MCF 10A (cell line): ENCODE results near the gene KRTAP19-3. TPM values are rescaled to one million over a fixed set of nuclear protein-coding genes. Genes with fewer than 3 reads are reported as not detected.

Experiments used
- BruUV-seq: library from RNA; stranded (reverse); fragments of 400-500 nt; replicated peaks from 2 replicates; lab custom pipeline; 2021; lab: Mats Ljungman, UMichigan
- CTCF ChIA-PET: fragments of 300-600 bp; sonication (Branson Sonifier 250); formaldehyde crosslinking; extraction: SDS; loops from one replicate; lab custom pipeline; 2021; ENCODE audit warnings: antibody characterized with exemption, inconsistent platforms; lab: Yijun Ruan, JAX
- POLR2A ChIA-PET: fragments of 300-600, 350-650 bp; sonication (Branson Sonifier 250); formaldehyde crosslinking; extraction: SDS; loops from one replicate; lab custom pipeline; 2020; ENCODE audit warnings: antibody characterized with exemption, inconsistent platforms; lab: Yijun Ruan, JAX
- DNase-seq: peaks from one replicate; pipeline ENCODE4 v3.0.0-alpha.2; 2018; ENCODE audit not compliant: unreplicated experiment
- H3K27ac Mint-ChIP-seq: one replicate; pipeline ENCODE4 v1.8.0; 2022; ENCODE audit warnings: mild to moderate bottlenecking, low read depth, mixed read lengths; ENCODE audit not compliant: unreplicated experiment
- H3K27me3 Mint-ChIP-seq: one replicate; pipeline ENCODE4 v1.8.0; 2022; ENCODE audit warnings: mixed read lengths; ENCODE audit not compliant: insufficient read depth, unreplicated experiment
- H3K36me3 Mint-ChIP-seq: one replicate; pipeline ENCODE4 v1.8.0; 2022; ENCODE audit warnings: mild to moderate bottlenecking, moderate library complexity, mixed read lengths; ENCODE audit not compliant: insufficient read depth, unreplicated experiment
- H3K4me1 Mint-ChIP-seq: one replicate; pipeline ENCODE4 v1.8.0; 2022; ENCODE audit warnings: mixed read lengths; ENCODE audit not compliant: insufficient read depth, unreplicated experiment
- H3K4me3 Mint-ChIP-seq: one replicate; pipeline ENCODE4 v1.8.0; 2022; ENCODE audit warnings: mild to moderate bottlenecking, moderate library complexity, mixed read lengths; ENCODE audit not compliant: unreplicated experiment
- H3K9me3 Mint-ChIP-seq: one replicate; pipeline ENCODE4 v1.8.0; 2022; ENCODE audit warnings: mixed read lengths; ENCODE audit not compliant: unreplicated experiment
- intact Hi-C: fragments of 100-400 bp; cut with micrococcal nuclease; formaldehyde crosslinking; loops from 2 replicates; pipeline ENCODE4 v1.14.1; 2022
- total RNA-seq: library from RNA; stranded (reverse); gene quantifications from 2 replicates; pipeline ENCODE4 v1.2.3, GENCODE V29; 2022
- TF ChIP-seq, protein P1 (sequence below): fragments of 200-600 bp; IDR thresholded peaks from one replicate; pipeline ENCODE4 v1.8.0; 2022; ENCODE audit warnings: antibody characterized with exemption, mild to moderate bottlenecking; ENCODE audit not compliant: unreplicated experiment

The KRTAP19-3 gene
- total RNA-seq, 1 experiment from 2014 or later: not detected

DNA sequence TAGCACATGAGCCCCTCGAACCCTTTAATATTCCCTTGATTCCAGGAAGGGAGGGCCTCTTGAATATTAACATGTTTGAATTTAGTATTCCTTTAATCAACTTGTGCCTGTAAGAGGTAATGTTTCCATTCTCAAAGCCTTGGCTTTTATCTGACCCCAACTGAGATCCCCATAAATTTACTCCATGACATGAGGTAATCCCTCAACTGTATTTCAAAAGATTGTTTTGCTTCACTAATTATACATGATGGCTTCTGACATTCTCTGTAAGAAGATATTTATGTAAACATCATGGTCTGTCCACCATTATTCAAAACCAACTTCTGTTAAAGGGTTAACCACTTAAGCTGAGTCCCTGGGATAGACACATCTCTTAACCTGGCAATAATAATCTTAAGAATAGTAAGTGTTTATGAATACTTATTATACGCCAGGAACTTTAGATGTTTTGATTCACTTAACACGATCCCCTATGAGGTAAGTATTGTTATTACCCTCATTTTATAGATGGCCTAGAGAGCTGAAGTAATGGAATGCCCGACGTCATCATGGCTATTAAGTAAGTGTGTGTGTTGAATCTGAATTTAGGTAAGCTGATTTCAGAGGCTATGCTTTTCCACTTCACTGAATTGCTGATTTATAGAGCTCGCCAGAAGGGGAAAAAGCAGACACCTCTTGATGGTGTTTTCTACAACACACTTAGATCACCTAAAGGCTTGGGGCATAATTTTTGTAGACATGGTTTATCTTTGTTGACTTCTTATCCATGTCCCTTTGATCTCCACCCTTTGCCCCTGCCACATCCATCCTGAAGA is 22.7 kb downstream of the KRTAP19-3 start:
- Mint-ChIP-seq H3K36me3 (no peaks in the 10 kb centered on the region), H3K27me3 (peaks cover 95% of the 10 kb centered on the region), H3K9me3 (no peaks in the 10 kb centered on the region), H3K4me1 (no peaks in the 10 kb centered on the region), H3K27ac (no peak overlapping the region), H3K4me3 (no peak overlapping the region)
- ChIA-PET CTCF (no interaction called here), POLR2A (no interaction called here)
- BruUV-seq: no TSS peak
- TF ChIP-seq, protein P1, sequence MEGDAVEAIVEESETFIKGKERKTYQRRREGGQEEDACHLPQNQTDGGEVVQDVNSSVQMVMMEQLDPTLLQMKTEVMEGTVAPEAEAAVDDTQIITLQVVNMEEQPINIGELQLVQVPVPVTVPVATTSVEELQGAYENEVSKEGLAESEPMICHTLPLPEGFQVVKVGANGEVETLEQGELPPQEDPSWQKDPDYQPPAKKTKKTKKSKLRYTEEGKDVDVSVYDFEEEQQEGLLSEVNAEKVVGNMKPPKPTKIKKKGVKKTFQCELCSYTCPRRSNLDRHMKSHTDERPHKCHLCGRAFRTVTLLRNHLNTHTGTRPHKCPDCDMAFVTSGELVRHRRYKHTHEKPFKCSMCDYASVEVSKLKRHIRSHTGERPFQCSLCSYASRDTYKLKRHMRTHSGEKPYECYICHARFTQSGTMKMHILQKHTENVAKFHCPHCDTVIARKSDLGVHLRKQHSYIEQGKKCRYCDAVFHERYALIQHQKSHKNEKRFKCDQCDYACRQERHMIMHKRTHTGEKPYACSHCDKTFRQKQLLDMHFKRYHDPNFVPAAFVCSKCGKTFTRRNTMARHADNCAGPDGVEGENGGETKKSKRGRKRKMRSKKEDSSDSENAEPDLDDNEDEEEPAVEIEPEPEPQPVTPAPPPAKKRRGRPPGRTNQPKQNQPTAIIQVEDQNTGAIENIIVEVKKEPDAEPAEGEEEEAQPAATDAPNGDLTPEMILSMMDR: no peak
- no peak for DNase-seq
- intact Hi-C loops: no loop called here

GRCh38 chr21:30463713-30464112 is 28.1 kb downstream of the KRTAP19-3 start:
- DNase-seq: peak; percentile 29
- peaks cover 68% of the 10 kb centered on the region for H3K27me3 Mint-ChIP-seq
- no peaks in the 10 kb centered on the region for H3K36me3 Mint-ChIP-seq
- TF ChIP-seq, protein P1: peak; percentile 53
- intact Hi-C loops: no loop called here
- no peak overlapping the region for H3K4me3 Mint-ChIP-seq
- H3K4me1 Mint-ChIP-seq: no peaks in the 10 kb centered on the region
- POLR2A ChIA-PET: no interaction called here
- BruUV-seq: no TSS peak
- CTCF ChIA-PET: interaction anchor here (0.5 to 1.6 kb wide), 9 partner anchors 9 to 526 kb away, joined by 3 to 4 read pairs (median 3); no protein-coding TSS in a partner anchor
- no peak overlapping the region for H3K27ac Mint-ChIP-seq
- H3K9me3 Mint-ChIP-seq: no peaks in the 10 kb centered on the region

- DNase-seq: no peak
- CTCF ChIA-PET: interaction anchor here (0.6 to 1.3 kb wide), 2 partner anchors 11 to 108 kb away, joined by 3 read pairs; no protein-coding TSS in a partner anchor
- H3K27ac Mint-ChIP-seq: no peak overlapping the region
- POLR2A ChIA-PET: interaction anchor here (0.7 kb wide), 1 partner anchor 25 kb away, joined by 4 read pairs; no protein-coding TSS in a partner anchor
- intact Hi-C loops: no loop called here
- H3K4me1 Mint-ChIP-seq: no peaks in the 10 kb centered on the region
- H3K36me3 Mint-ChIP-seq: no peaks in the 10 kb centered on the region
- no peak overlapping the region for H3K4me3 Mint-ChIP-seq
- no TSS peak for BruUV-seq
- peaks cover 23% of the 10 kb centered on the region for H3K27me3 Mint-ChIP-seq
- TF ChIP-seq, protein P1: no peak
- H3K9me3 Mint-ChIP-seq: no peaks in the 10 kb centered on the region
These were observed 43.3 kb downstream of the KRTAP19-3 start for GRCh38 chr21:30448514-30448913.

- H3K27ac Mint-ChIP-seq: no peak overlapping the region
- peaks cover 23% of the 10 kb centered on the region for H3K27me3 Mint-ChIP-seq
- no TSS peak for BruUV-seq
- POLR2A ChIA-PET: no interaction called here
- TF ChIP-seq, protein P1: no peak
- H3K9me3 Mint-ChIP-seq: no peaks in the 10 kb centered on the region
- no peaks in the 10 kb centered on the region for H3K36me3 Mint-ChIP-seq
- H3K4me3 Mint-ChIP-seq: no peak overlapping the region
- H3K4me1 Mint-ChIP-seq: no peaks in the 10 kb centered on the region
- intact Hi-C loops: no loop called here
- DNase-seq: no peak
- CTCF ChIA-PET: no interaction called here
These were observed 44.8 kb downstream of the KRTAP19-3 start for GRCh38 chr21:30447056-30447455.
